HepG2 (cell line): ENCODE data around the gene TUBA8.

Source experiments
- CTCF ChIP-seq: sonication (generic); formaldehyde crosslinking; IDR thresholded peaks from 2 replicates; pipeline ENCODE4 v1.5.0; 2020; ENCODE audit warnings: mild to moderate bottlenecking, missing genetic modification reagents, moderate library complexity
- GLI4 ChIP-seq: sonication (generic); formaldehyde crosslinking; IDR thresholded peaks from 2 replicates; pipeline ENCODE4 v1.5.1; 2020; ENCODE audit warnings: missing genetic modification reagents, mild to moderate bottlenecking, moderate library complexity, borderline replicate concordance
- GTF2F1 ChIP-seq: fragments of 150-350 bp; IDR thresholded peaks from 2 replicates; pipeline ENCODE4 v1.6.1; 2014; ENCODE audit warnings: low read length
- HNRNPH1 ChIP-seq: fragments of 200-400 bp; formaldehyde crosslinking; optimal IDR thresholded peaks from 2 replicates; pipeline ENCODE3; 2017; ENCODE audit warnings: mild to moderate bottlenecking, low read depth, low read length
- KLF16 ChIP-seq, 2 experiments: sonication (generic) in 1 of 2; formaldehyde crosslinking in 1 of 2; IDR thresholded peaks; 2 replicates each; pipeline versions ENCODE4 v1.6.1 to v1.8.0; 2016 to 2023; ENCODE audit warnings: missing genetic modification reagents in 2 of 2, missing compliant biosample characterization in 1 of 2
- MAFK ChIP-seq, 2 experiments: IDR thresholded peaks in 1 of 2; conservative IDR thresholded peaks in 1 of 2; 2 replicates each; pipeline ENCODE4 v1.6.1; 2011; ENCODE audit warnings: improper control_type of control experiment in 2 of 2, low read length in 2 of 2
- REPIN1 ChIP-seq: sonication (generic); formaldehyde crosslinking; IDR thresholded peaks from 2 replicates; pipeline ENCODE4 v1.8.0; 2022; ENCODE audit warnings: missing genetic modification reagents, low read depth, mild to moderate bottlenecking, borderline replicate concordance
- SMAD1 ChIP-seq: sonication (generic); formaldehyde crosslinking; IDR thresholded peaks from 2 replicates; pipeline ENCODE4 v1.4.0; 2020; ENCODE audit warnings: missing genetic modification reagents, low read depth, mild to moderate bottlenecking, borderline replicate concordance
- TBL1XR1 ChIP-seq: fragments of 150-350 bp; IDR thresholded peaks from 2 replicates; pipeline ENCODE4 v1.6.1; 2014; ENCODE audit warnings: borderline replicate concordance, low read length; ENCODE audit not compliant: partially characterized antibody
- THAP11 ChIP-seq: IDR thresholded peaks from 2 replicates; pipeline ENCODE4 v1.6.1; 2016; ENCODE audit warnings: missing biosample characterization, missing genetic modification reagents
- U2AF2 ChIP-seq: fragments of 200-400 bp; formaldehyde crosslinking; IDR thresholded peaks from 2 replicates; pipeline ENCODE4 v1.6.1; 2017; ENCODE audit warnings: low read depth, mild to moderate bottlenecking, low read length
- ZFP36L1 ChIP-seq: sonication (generic); formaldehyde crosslinking; IDR thresholded peaks from 2 replicates; pipeline ENCODE4 v1.8.0; 2022; ENCODE audit warnings: mild to moderate bottlenecking, missing genetic modification reagents, moderate library complexity
- ZNF687 ChIP-seq: sonication (generic); formaldehyde crosslinking; IDR thresholded peaks from 2 replicates; pipeline ENCODE4 v1.5.1; 2020; ENCODE audit warnings: mild to moderate bottlenecking, missing genetic modification reagents, moderate library complexity

DNA sequence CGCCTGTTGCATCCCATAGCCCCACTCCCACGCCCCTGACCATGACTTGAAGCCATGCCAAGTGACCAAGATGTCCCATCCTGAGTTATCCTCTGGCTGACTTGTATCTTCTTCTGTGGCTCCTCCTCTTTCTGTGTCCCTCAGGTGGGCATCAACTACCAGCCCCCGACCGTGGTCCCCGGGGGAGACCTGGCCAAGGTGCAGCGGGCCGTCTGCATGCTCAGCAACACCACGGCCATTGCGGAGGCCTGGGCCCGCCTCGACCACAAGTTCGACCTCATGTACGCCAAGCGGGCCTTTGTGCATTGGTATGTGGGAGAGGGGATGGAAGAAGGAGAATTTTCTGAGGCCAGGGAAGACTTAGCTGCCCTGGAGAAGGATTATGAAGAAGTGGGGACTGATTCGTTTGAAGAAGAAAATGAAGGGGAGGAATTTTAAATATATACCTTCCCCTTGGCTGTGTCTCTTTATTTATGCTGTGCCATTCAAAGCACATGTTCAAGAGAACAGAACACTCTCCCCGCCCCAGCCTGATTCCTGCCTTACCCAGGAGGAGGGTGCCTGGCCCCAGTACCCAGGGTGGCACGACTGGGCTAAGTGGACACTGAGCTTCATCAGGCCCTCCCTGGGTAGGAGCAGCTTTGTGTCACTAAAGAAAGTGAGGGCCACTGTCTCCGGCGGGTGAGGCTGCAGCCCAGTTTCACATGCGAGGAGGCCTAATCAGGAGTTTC lies 20.3 kb downstream of the TUBA8 start:
- no peak for TF ChIP-seq GLI4 (CRISPR knock-in tag)
- TF ChIP-seq KLF16 (CRISPR knock-in tag; IDR thresholded peaks at IDR 0.05) = no peak
- no peak for TF ChIP-seq HNRNPH1
- TF ChIP-seq TBL1XR1 = no peak
- TF ChIP-seq CTCF (CRISPR knock-in tag) = no peak
- TF ChIP-seq ZNF687 (CRISPR knock-in tag) = no peak
- TF ChIP-seq GTF2F1 = no peak
- no peak for TF ChIP-seq U2AF2
- TF ChIP-seq SMAD1 (CRISPR knock-in tag) = no peak
- TF ChIP-seq ZFP36L1 (CRISPR knock-in tag) = no peak
- no peak for TF ChIP-seq THAP11
- TF ChIP-seq MAFK (conservative IDR thresholded peaks at IDR 0.05 in 1 of 2, IDR thresholded peaks at IDR 0.05 in 1 of 2; ENCODE audit: low read length in 2 of 2) = no peak
- no peak for TF ChIP-seq REPIN1 (CRISPR knock-in tag)
